ENCODE measurements around the gene TBC1D2B.

The TBC1D2B gene

DNA sequence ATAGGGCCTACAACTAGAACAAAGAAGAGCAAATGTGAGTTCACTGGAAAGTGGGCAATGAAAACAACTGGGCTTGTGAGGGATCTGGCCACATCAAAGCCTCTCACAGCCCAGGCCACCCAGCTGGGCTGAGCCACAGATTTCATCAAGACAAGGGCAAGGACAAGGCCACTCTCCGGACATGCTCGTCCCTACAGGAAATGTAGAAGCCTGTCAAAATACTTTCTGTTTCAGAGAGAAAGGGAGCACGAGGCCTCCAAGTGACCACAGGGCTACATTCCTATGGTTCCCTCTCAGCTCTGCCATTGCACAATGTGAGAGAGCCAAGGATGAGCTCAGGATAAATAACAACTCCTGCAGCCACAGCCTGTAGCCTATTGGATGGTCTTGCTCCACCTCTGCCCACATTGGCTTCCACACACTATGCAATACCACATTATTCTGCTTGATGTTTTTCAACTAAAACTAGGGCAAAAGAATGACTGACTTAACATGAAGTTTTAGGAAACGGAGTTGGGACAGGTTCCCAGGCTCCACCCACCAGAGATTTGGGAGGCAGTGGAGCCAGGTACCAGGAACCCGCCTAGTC, 12.1 kb downstream of the TBC1D2B start:
- H3K4me1 ChIP-seq (ENCODE audit: control insufficient read depth in 1 of 2, insufficient read depth in 2 of 2, low read length in 2 of 2): peaks cover 9 to 20% of the 10 kb centered on the region in 2 experiments
- H3K4me3 ChIP-seq (ENCODE audit: low read depth, low read length): no peak overlapping the region
- H4K91ac ChIP-seq (ENCODE audit: low read depth, low read length): no peak overlapping the region
- H3K14ac ChIP-seq (ENCODE audit: low read length): no peak overlapping the region
- H4K12ac ChIP-seq (ENCODE audit: low read depth, low read length): no peak overlapping the region
- H4K8ac ChIP-seq (ENCODE audit: low read depth, low read length): no peak overlapping the region
- no peak overlapping the region for H2BK12ac ChIP-seq (ENCODE audit: low read length)
- H2BK5ac ChIP-seq (ENCODE audit: low read depth, low read length, poor library complexity): no peak overlapping the region
- H3K9ac ChIP-seq (ENCODE audit: low read length): no peak overlapping the region
- no peak overlapping the region for H3K4me2 ChIP-seq (ENCODE audit: low read length)
- H2AK5ac ChIP-seq (ENCODE audit: low read length): no peak overlapping the region
- H3K4ac ChIP-seq (ENCODE audit: low read depth, low read length): no peak overlapping the region
- no peak overlapping the region for H3K23ac ChIP-seq (ENCODE audit: low read length)
- H3K27ac ChIP-seq (ENCODE audit: low read depth, low read length): no peak overlapping the region
- H3K27me3 ChIP-seq (ENCODE audit: insufficient read depth, low read length): no peaks in the 10 kb centered on the region
- H2BK120ac ChIP-seq (ENCODE audit: insufficient read depth, low read length, poor library complexity): no peak overlapping the region
- WGBS (ENCODE audit: extremely low coverage, insufficient coverage, insufficient read length): no CpG with 5 or more reads among the region's 5 CpGs
- peak; percentile 93 to 96 for DNase-seq
- no peak overlapping the region for H2AFZ ChIP-seq (ENCODE audit: insufficient read depth, low read length, poor library complexity)
- H3K79me2 ChIP-seq (ENCODE audit: control insufficient read depth, insufficient read depth, low read length, poor library complexity): no peaks in the 10 kb centered on the region
- no peaks in the 10 kb centered on the region for H3K36me3 ChIP-seq (ENCODE audit: control insufficient read depth in 1 of 2, insufficient read depth in 2 of 2, low read length in 2 of 2)
- no peak overlapping the region for H3K18ac ChIP-seq (ENCODE audit: low read length)
- no peaks in the 10 kb centered on the region for H3K9me3 ChIP-seq (ENCODE audit: insufficient read depth, low read depth, low read length)
- no peaks in the 10 kb centered on the region for H3K79me1 ChIP-seq (ENCODE audit: low read length)

DNA sequence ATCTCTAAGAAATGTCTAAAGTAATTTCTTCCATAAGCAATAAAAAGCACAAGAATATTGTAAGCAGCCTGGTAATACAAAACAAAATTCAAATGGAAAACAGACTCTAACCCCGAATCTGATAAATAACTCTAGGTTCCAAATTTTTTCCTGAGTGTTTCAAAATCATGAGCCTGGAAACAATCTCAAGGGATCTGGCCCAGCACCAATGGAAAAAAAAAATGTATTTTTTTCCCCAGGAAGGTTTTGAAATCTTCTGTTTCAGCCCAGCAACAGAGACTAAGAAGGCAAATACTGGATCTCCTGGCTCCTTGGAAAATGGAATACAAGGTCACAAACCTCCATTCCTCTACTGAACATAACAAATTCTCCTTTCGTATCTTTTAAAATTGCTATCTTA, 13.0 kb downstream of the TBC1D2B start:
- Histone ChIP-seq H3K9ac (ENCODE audit: low read length) (no peak overlapping the region), H3K27me3 (ENCODE audit: insufficient read depth, low read length) (no peaks in the 10 kb centered on the region), H3K9me3 (ENCODE audit: insufficient read depth, low read depth, low read length) (no peaks in the 10 kb centered on the region), H3K14ac (ENCODE audit: low read length) (no peak overlapping the region), H3K4me1 (ENCODE audit: control insufficient read depth in 1 of 2, insufficient read depth in 2 of 2, low read length in 2 of 2) (peaks cover 7 to 16% of the 10 kb centered on the region in 2 experiments), H4K91ac (ENCODE audit: low read depth, low read length) (no peak overlapping the region), H4K12ac (ENCODE audit: low read depth, low read length) (no peak overlapping the region), H2BK5ac (ENCODE audit: low read depth, low read length, poor library complexity) (no peak overlapping the region), H2AFZ (ENCODE audit: insufficient read depth, low read length, poor library complexity) (no peak overlapping the region), H2BK120ac (ENCODE audit: insufficient read depth, low read length, poor library complexity) (no peak overlapping the region), H3K27ac (ENCODE audit: low read depth, low read length) (no peak overlapping the region), H3K23ac (ENCODE audit: low read length) (no peak overlapping the region), H3K79me1 (ENCODE audit: low read length) (no peaks in the 10 kb centered on the region), H3K79me2 (ENCODE audit: control insufficient read depth, insufficient read depth, low read length, poor library complexity) (no peaks in the 10 kb centered on the region), H3K4me3 (ENCODE audit: low read depth, low read length) (no peak overlapping the region), H4K8ac (ENCODE audit: low read depth, low read length) (no peak overlapping the region), H3K4me2 (ENCODE audit: low read length) (no peak overlapping the region), H2AK5ac (ENCODE audit: low read length) (no peak overlapping the region), H2BK12ac (ENCODE audit: low read length) (no peak overlapping the region), H3K36me3 (ENCODE audit: control insufficient read depth in 1 of 2, insufficient read depth in 2 of 2, low read length in 2 of 2) (no peaks in the 10 kb centered on the region), H3K4ac (ENCODE audit: low read depth, low read length) (no peak overlapping the region), H3K18ac (ENCODE audit: low read length) (no peak overlapping the region)
- no peak for DNase-seq
- 100% methylated on average over 1 of the region's 2 CpGs for WGBS (ENCODE audit: extremely low coverage, insufficient coverage, insufficient read length)

DNA sequence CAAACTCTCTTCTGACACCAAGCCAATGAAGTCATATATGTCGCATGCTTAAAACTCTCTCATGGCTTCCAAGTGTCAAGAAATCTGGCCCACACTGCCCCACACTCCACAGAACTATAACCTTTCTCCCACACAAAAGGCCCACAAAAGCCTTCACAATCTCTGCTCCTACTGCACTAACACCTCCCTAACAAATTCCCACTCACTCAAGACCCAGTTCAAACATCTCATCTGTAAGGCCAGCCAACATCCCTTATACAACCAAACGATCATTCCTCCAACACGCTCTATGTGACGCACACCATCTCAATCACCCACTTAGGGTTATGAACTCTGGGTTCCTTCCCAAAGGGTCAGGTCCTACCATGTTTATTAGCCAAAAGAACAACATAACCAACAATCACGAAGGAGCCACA, 13.5 kb downstream of the TBC1D2B start:
- no peaks in the 10 kb centered on the region for H3K36me3 ChIP-seq (ENCODE audit: control insufficient read depth in 1 of 2, insufficient read depth in 2 of 2, low read length in 2 of 2)
- no peak overlapping the region for H3K23ac ChIP-seq (ENCODE audit: low read length)

DNA sequence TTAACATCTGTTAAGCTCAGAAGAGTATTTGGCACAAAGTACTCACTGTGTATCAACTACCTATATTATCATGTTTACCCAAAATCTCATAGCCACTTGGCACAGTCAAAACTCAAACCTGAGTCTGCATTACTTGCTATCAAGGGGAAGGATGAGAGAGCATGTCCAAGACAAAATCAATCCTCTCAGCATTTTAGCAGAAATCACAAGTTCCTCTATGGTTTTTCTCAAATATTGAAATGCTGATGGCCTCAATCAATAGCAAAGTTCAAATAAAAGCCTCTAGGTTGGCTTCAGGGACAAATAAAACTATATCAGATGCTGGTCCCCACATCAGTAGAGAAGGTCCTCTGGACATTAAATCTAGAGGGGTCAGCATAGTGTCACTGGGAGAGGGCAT, 14.3 kb downstream of the TBC1D2B start:
- Histone ChIP-seq H2AK5ac (ENCODE audit: low read length) (no peak overlapping the region), H3K14ac (ENCODE audit: low read length) (no peak overlapping the region), H3K79me2 (ENCODE audit: control insufficient read depth, insufficient read depth, low read length, poor library complexity) (no peaks in the 10 kb centered on the region), H4K91ac (ENCODE audit: low read depth, low read length) (no peak overlapping the region), H3K4me3 (ENCODE audit: low read depth, low read length) (no peak overlapping the region), H3K23ac (ENCODE audit: low read length) (no peak overlapping the region), H3K4me1 (ENCODE audit: control insufficient read depth in 1 of 2, insufficient read depth in 2 of 2, low read length in 2 of 2) (peaks cover 9 to 16% of the 10 kb centered on the region in 2 experiments), H3K27ac (ENCODE audit: low read depth, low read length) (no peak overlapping the region), H2BK12ac (ENCODE audit: low read length) (no peak overlapping the region), H3K4me2 (ENCODE audit: low read length) (no peak overlapping the region), H2BK5ac (ENCODE audit: low read depth, low read length, poor library complexity) (no peak overlapping the region), H3K18ac (ENCODE audit: low read length) (no peak overlapping the region), H3K9me3 (ENCODE audit: insufficient read depth, low read depth, low read length) (no peaks in the 10 kb centered on the region), H3K4ac (ENCODE audit: low read depth, low read length) (no peak overlapping the region), H3K79me1 (ENCODE audit: low read length) (no peaks in the 10 kb centered on the region), H3K9ac (ENCODE audit: low read length) (no peak overlapping the region), H2BK120ac (ENCODE audit: insufficient read depth, low read length, poor library complexity) (no peak overlapping the region), H4K8ac (ENCODE audit: low read depth, low read length) (no peak overlapping the region), H4K12ac (ENCODE audit: low read depth, low read length) (no peak overlapping the region), H3K36me3 (ENCODE audit: control insufficient read depth in 1 of 2, insufficient read depth in 2 of 2, low read length in 2 of 2) (no peaks in the 10 kb centered on the region), H3K27me3 (ENCODE audit: insufficient read depth, low read length) (no peaks in the 10 kb centered on the region), H2AFZ (ENCODE audit: insufficient read depth, low read length, poor library complexity) (no peak overlapping the region)
- DNase-seq: no peak

More for the DNA sequence above, 13.5 kb downstream of the TBC1D2B start:
- Histone ChIP-seq H3K79me2 (ENCODE audit: control insufficient read depth, insufficient read depth, low read length, poor library complexity) (no peaks in the 10 kb centered on the region), H3K18ac (ENCODE audit: low read length) (no peak overlapping the region), H2BK12ac (ENCODE audit: low read length) (no peak overlapping the region), H3K27me3 (ENCODE audit: insufficient read depth, low read length) (no peaks in the 10 kb centered on the region), H3K9ac (ENCODE audit: low read length) (no peak overlapping the region), H4K8ac (ENCODE audit: low read depth, low read length) (no peak overlapping the region), H3K4me2 (ENCODE audit: low read length) (no peak overlapping the region), H2BK5ac (ENCODE audit: low read depth, low read length, poor library complexity) (no peak overlapping the region), H3K27ac (ENCODE audit: low read depth, low read length) (no peak overlapping the region), H3K14ac (ENCODE audit: low read length) (no peak overlapping the region), H3K4ac (ENCODE audit: low read depth, low read length) (no peak overlapping the region), H2AFZ (ENCODE audit: insufficient read depth, low read length, poor library complexity) (no peak overlapping the region), H3K79me1 (ENCODE audit: low read length) (no peaks in the 10 kb centered on the region), H4K12ac (ENCODE audit: low read depth, low read length) (no peak overlapping the region), H3K4me3 (ENCODE audit: low read depth, low read length) (no peak overlapping the region), H2AK5ac (ENCODE audit: low read length) (no peak overlapping the region), H3K9me3 (ENCODE audit: insufficient read depth, low read depth, low read length) (no peaks in the 10 kb centered on the region), H4K91ac (ENCODE audit: low read depth, low read length) (no peak overlapping the region), H3K4me1 (ENCODE audit: control insufficient read depth in 1 of 2, insufficient read depth in 2 of 2, low read length in 2 of 2) (peaks cover 9 to 16% of the 10 kb centered on the region in 2 experiments), H2BK120ac (ENCODE audit: insufficient read depth, low read length, poor library complexity) (no peak overlapping the region)
- 100% methylated on average over 3 of the region's 5 CpGs for WGBS (ENCODE audit: extremely low coverage, insufficient coverage, insufficient read length)
- DNase-seq: no peak

All from trophoblast cell (in vitro differentiated cells and primary cell).